B cell (primary cell): ENCODE results near the gene TLR2. TPM values are rescaled to one million over a fixed set of nuclear protein-coding genes. Genes with fewer than 3 reads are reported as not detected.

Experiments used
- ATAC-seq: fragments of 200-7000 bp; cut with Tn5 transposase; one replicate; pipeline ENCODE4 v1.10.0; 2021; ENCODE audit warnings: low read depth, mild to moderate bottlenecking, moderate number of reproducible peaks, moderate library complexity
- CTCF ChIA-PET: fragments of 350-600 bp; sonication (Branson Sonifier 250); formaldehyde crosslinking; loops from one replicate; lab custom pipeline; 2021; ENCODE audit warnings: antibody characterized with exemption, inconsistent platforms; lab: Charles Lee
- POLR2A ChIA-PET: fragments of 350-600 bp; sonication (Branson Sonifier 250); formaldehyde crosslinking; loops from one replicate; lab custom pipeline; 2021; ENCODE audit warnings: antibody characterized with exemption; lab: Charles Lee
- DNase-seq: peaks from one replicate; pipeline ENCODE4 v3.0.0; 2013
- H2AFZ ChIP-seq: 2 replicates; pipeline ENCODE4 v1.6.1; 2012; ENCODE audit warnings: mild to moderate bottlenecking, low read depth, low read length; ENCODE audit not compliant: insufficient read depth, poor library complexity, severe bottlenecking
- H3K27ac ChIP-seq, 2 donors: 1 replicate in 1 of 2; 2 replicates in 1 of 2; pipeline ENCODE4 v1.5.1; 2012 to 2013; ENCODE audit warnings: low read length in 2 of 2, mild to moderate bottlenecking in 2 of 2, moderate library complexity in 1 of 2
- H3K27me3 ChIP-seq, 4 experiments: fragments of 200-600 bp in 1 of 4; sonication (generic) in 1 of 4; replicated peaks in 1 of 4; 1 replicate in 2 of 4; 2 replicates in 2 of 4; pipeline versions ENCODE4 v1.6.1 to v1.7.0; 2013 to 2016; ENCODE audit warnings: low read length in 3 of 4, mild to moderate bottlenecking in 2 of 4, mixed read lengths in 1 of 4, moderate library complexity in 1 of 4; ENCODE audit not compliant: insufficient read depth in 4 of 4, control insufficient read depth in 3 of 4; ENCODE audit errors: control extremely low read depth in 1 of 4
- H3K36me3 ChIP-seq, 2 experiments: replicated peaks in 1 of 2; 1 replicate in 1 of 2; 2 replicates in 1 of 2; pipeline versions ENCODE4 v1.6.1 to v1.7.1; 2013; ENCODE audit warnings: low read length in 1 of 2; ENCODE audit not compliant: insufficient read depth in 2 of 2, control insufficient read depth in 1 of 2; ENCODE audit errors: control extremely low read depth in 1 of 2, extremely low read depth in 1 of 2
- H3K4me1 ChIP-seq, 2 donors: fragments of 200-600 bp in 1 of 2; sonication (generic) in 1 of 2; 1 replicate in 1 of 2; 2 replicates in 1 of 2; pipeline versions ENCODE4 v1.5.1 to v1.6.1; 2013 to 2017; ENCODE audit warnings: low read length in 2 of 2; ENCODE audit not compliant: control insufficient read depth in 2 of 2, insufficient read depth in 2 of 2
- H3K4me2 ChIP-seq: replicated peaks from 2 replicates; pipeline ENCODE3; 2012; ENCODE audit warnings: mild to moderate bottlenecking, low read depth, low read length; ENCODE audit not compliant: poor library complexity, severe bottlenecking
- H3K4me3 ChIP-seq, 5 experiments: fragments of 200-600 bp in 1 of 5; sonication (generic) in 1 of 5; 1 replicate in 3 of 5; 2 replicates in 2 of 5; pipeline versions ENCODE4 v1.5.1 to v1.7.0; 2011 to 2016; ENCODE audit warnings: low read length in 4 of 5, mild to moderate bottlenecking in 4 of 5, low read depth in 2 of 5, control low read depth in 1 of 5, moderate library complexity in 1 of 5; ENCODE audit not compliant: insufficient read depth in 1 of 5; ENCODE audit errors: control extremely low read depth in 1 of 5, extremely low read depth in 1 of 5
- H3K79me2 ChIP-seq: fragments of 200-600 bp; sonication (generic); one replicate; pipeline ENCODE4 v1.6.0; 2016; ENCODE audit warnings: low read length; ENCODE audit not compliant: control insufficient read depth, insufficient read depth
- H3K9ac ChIP-seq: fragments of 200-600 bp; sonication (generic); 2 replicates; pipeline ENCODE4 v1.6.1; 2017; ENCODE audit warnings: mild to moderate bottlenecking, low read length, moderate library complexity
- H3K9me3 ChIP-seq, 3 donors: one replicate each; pipeline versions ENCODE4 v1.6.1 to v1.7.1; 2013; ENCODE audit warnings: low read length in 2 of 3; ENCODE audit not compliant: control insufficient read depth in 2 of 3, insufficient read depth in 1 of 3; ENCODE audit errors: control extremely low read depth in 1 of 3
- H4K20me1 ChIP-seq: 2 replicates; pipeline ENCODE4 v1.6.0; 2012; ENCODE audit warnings: mild to moderate bottlenecking, low read length; ENCODE audit not compliant: insufficient read depth, control insufficient read depth, poor library complexity, severe bottlenecking
- H3K27ac Mint-ChIP-seq: one replicate; pipeline ENCODE4 v1.8.0; 2021; ENCODE audit warnings: mixed read lengths
- H3K27me3 Mint-ChIP-seq: one replicate; pipeline ENCODE4 v1.8.0; 2021; ENCODE audit warnings: mixed read lengths
- H3K4me1 Mint-ChIP-seq: one replicate; pipeline ENCODE4 v1.8.0; 2021; ENCODE audit warnings: mixed read lengths
- H3K4me3 Mint-ChIP-seq: one replicate; pipeline ENCODE4 v1.8.0; 2021; ENCODE audit warnings: mixed read lengths
- H3K9me3 Mint-ChIP-seq: one replicate; pipeline ENCODE4 v1.8.0; 2022; ENCODE audit warnings: mixed read lengths; ENCODE audit not compliant: insufficient read depth
- EZH2 ChIP-seq: IDR thresholded peaks from 2 replicates; pipeline ENCODE4 v1.6.1; 2012; ENCODE audit warnings: borderline replicate concordance, low read depth, mild to moderate bottlenecking, moderate library complexity, low read length; ENCODE audit not compliant: insufficient read depth, poor library complexity, severe bottlenecking
- WGBS: methylation state at CpG from one replicate; pipeline ENCODE4 v1.1.5; 2013; ENCODE audit warnings: missing lambda C conversion rate; ENCODE audit not compliant: insufficient coverage; 5-methylcytosine and 5-hydroxymethylcytosine counted together
- intact Hi-C: fragments of 100-400 bp; cut with micrococcal nuclease; formaldehyde crosslinking; loops from one replicate; pipeline ENCODE4 v1.10.0; 2022
- polyA plus RNA-seq: library from polyadenylated mRNA; depleted of rRNA; stranded (reverse); fragments of >200 nt; gene quantifications from 2 replicates; pipeline ENCODE4 v1.2.3, GENCODE V29; 2012
- total RNA-seq, 2 donors: library from RNA; stranded (reverse); fragments of 120-200 nt in 1 of 2; gene quantifications; 1 replicate in 1 of 2; 2 replicates in 1 of 2; pipeline versions ENCODE4 v1.2.3 to v1.2.4, GENCODE V29; 2013 to 2022
- TF ChIP-seq, protein P1 (sequence below): fragments of 200-600 bp; IDR thresholded peaks from one replicate; pipeline ENCODE4 v1.8.0; 2022; ENCODE audit warnings: antibody characterized with exemption, mild to moderate bottlenecking

The TLR2 gene
- total and polyA plus RNA-seq, 2 donors (not counting 1 experiment from before 2014, with no cell fraction given) = 3.3 to 5.0 TPM

GRCh38 chr4:153747406-153747955 lies 63.4 kb downstream of the TLR2 start:
- Histone ChIP-seq H3K4me1 (no peaks in the 10 kb centered on the region), H3K4me2 (no peak overlapping the region), H3K27ac (no peak overlapping the region), H3K9me3 (no peaks in the 10 kb centered on the region), H4K20me1 (no peaks in the 10 kb centered on the region), H3K36me3 (no peaks in the 10 kb centered on the region), H3K4me3 (no peak overlapping the region), H2AFZ (no peak overlapping the region), H3K9ac (no peak overlapping the region), H3K27me3 (peaks cover 0 to 5% (median 0%) of the 10 kb centered on the region in 4 experiments), H3K79me2 (no peaks in the 10 kb centered on the region)
- Mint-ChIP-seq H3K4me1 (no peaks in the 10 kb centered on the region), H3K9me3 (no peaks in the 10 kb centered on the region), H3K4me3 (no peak overlapping the region), H3K27ac (no peak overlapping the region), H3K27me3 (peaks cover 17% of the 10 kb centered on the region)
- CTCF ChIA-PET = interaction anchor here (1.2 to 3.5 kb wide), 3 partner anchors 113 to 604 kb away, joined by 3 to 20 read pairs (median 6); partner anchors contain the start of gene MND1
- ATAC-seq = no peak
- DNase-seq = no peak
- POLR2A ChIA-PET = no interaction called here
- intact Hi-C loops = no loop called here
- TF ChIP-seq EZH2 = no peak
- TF ChIP-seq, protein P1, sequence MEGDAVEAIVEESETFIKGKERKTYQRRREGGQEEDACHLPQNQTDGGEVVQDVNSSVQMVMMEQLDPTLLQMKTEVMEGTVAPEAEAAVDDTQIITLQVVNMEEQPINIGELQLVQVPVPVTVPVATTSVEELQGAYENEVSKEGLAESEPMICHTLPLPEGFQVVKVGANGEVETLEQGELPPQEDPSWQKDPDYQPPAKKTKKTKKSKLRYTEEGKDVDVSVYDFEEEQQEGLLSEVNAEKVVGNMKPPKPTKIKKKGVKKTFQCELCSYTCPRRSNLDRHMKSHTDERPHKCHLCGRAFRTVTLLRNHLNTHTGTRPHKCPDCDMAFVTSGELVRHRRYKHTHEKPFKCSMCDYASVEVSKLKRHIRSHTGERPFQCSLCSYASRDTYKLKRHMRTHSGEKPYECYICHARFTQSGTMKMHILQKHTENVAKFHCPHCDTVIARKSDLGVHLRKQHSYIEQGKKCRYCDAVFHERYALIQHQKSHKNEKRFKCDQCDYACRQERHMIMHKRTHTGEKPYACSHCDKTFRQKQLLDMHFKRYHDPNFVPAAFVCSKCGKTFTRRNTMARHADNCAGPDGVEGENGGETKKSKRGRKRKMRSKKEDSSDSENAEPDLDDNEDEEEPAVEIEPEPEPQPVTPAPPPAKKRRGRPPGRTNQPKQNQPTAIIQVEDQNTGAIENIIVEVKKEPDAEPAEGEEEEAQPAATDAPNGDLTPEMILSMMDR = no peak
- WGBS = 68% methylated on average over 3 of the region's 4 CpGs

- DNase-seq (no peak), ATAC-seq (no peak)
- H3K27me3 Mint-ChIP-seq = peaks cover 10% of the 10 kb centered on the region
- H3K79me2 ChIP-seq = no peaks in the 10 kb centered on the region
- CTCF ChIA-PET = interaction anchor here (1.2 to 3.6 kb wide), 6 partner anchors 15 to 605 kb away, joined by 3 to 36 read pairs (median 7); partner anchors contain the start of gene MND1
- H4K20me1 ChIP-seq = no peaks in the 10 kb centered on the region
- peaks cover 0 to 5% (median 2%) of the 10 kb centered on the region in 4 experiments for H3K27me3 ChIP-seq
- no peaks in the 10 kb centered on the region for H3K36me3 ChIP-seq
- H3K4me1 ChIP-seq = no peaks in the 10 kb centered on the region
- no peaks in the 10 kb centered on the region for H3K9me3 Mint-ChIP-seq
- POLR2A ChIA-PET = no interaction called here
- intact Hi-C loops = no loop called here
- no peak for TF ChIP-seq EZH2
- TF ChIP-seq, protein P1 = no peak
- no peak overlapping the region for H3K9ac ChIP-seq
- no peaks in the 10 kb centered on the region for H3K4me1 Mint-ChIP-seq
- no peak overlapping the region for H3K27ac Mint-ChIP-seq
- no peak overlapping the region for H3K27ac ChIP-seq
- no peak overlapping the region for H3K4me3 Mint-ChIP-seq
- no peaks in the 10 kb centered on the region for H3K9me3 ChIP-seq
- no peak overlapping the region for H3K4me3 ChIP-seq
- no peak overlapping the region for H3K4me2 ChIP-seq
- no peak overlapping the region for H2AFZ ChIP-seq
- WGBS = 94% methylated on average over 6 of the region's 6 CpGs
Measured at GRCh38 chr4:153748378-153748777, 64.3 kb downstream of the TLR2 start.
